ENCODE data around the gene PTPRD. TPM values are rescaled to one million over a fixed set of nuclear protein-coding genes. Genes with fewer than 3 reads are reported as not detected.

Gene PTPRD
- total and polyA plus RNA-seq, 9 of the 15 experiments (the other 6 are each of a cell fraction or from before 2014, with no cell fraction given), result 0.11 TPM; not detected in 8

DNA sequence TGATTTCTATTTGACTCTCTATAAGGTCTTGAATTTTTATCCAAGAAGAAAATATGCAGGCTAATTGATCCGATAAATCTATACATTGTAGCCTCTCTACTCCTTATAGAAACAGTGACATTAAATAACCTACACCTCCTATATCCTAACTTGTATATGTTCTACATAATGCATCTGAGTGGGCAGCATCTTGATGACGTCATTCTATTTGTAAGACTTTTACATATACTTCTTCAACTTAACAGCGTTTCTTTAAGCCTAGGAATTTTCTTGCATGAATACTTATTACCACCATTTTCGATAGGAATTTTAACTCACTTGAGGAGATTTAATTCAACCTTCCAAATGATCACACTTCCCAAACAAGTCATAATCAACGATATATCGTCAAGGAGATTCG is 869.0 kb downstream of the PTPRD start:
- Histone ChIP-seq H3K9me3 (replicated peaks; ENCODE audit: control insufficient read depth, insufficient read depth, low read depth, low read length) (no peaks in the 10 kb centered on the region), H3K27ac (ENCODE audit: extremely low read depth, low read depth, low read length) (no peak overlapping the region), H3K9me1 (ENCODE audit: control insufficient read depth, insufficient read depth, low read length) (no peaks in the 10 kb centered on the region), H3K27me3 (ENCODE audit: control insufficient read depth in 2 of 2, insufficient read depth in 2 of 2, low read length in 2 of 2) (no peaks in the 10 kb centered on the region), H4K20me1 (replicated peaks; ENCODE audit: control insufficient read depth, insufficient read depth, low read length) (no peaks in the 10 kb centered on the region), H3K9ac (ENCODE audit: insufficient read depth in 1 of 2, low read depth in 2 of 2, low read length in 2 of 2) (no peak overlapping the region), H3K79me2 (ENCODE audit: control insufficient read depth, insufficient read depth, low read length) (no peaks in the 10 kb centered on the region), H3K36me3 (ENCODE audit: control insufficient read depth, insufficient read depth, low read length) (no peaks in the 10 kb centered on the region), H2AFZ (ENCODE audit: low read depth, low read length) (no peak overlapping the region), H3K4me2 (ENCODE audit: insufficient read depth, low read length) (no peak overlapping the region), H3K4me3 (no peak overlapping the region), H3K4me1 (replicated peaks in 1 of 2; ENCODE audit: control insufficient read depth in 2 of 2, insufficient read depth in 2 of 2, low read length in 2 of 2) (no peaks in the 10 kb centered on the region)
- DNase-seq (ENCODE audit: extremely low read depth in 1 of 4, low spot score in 3 of 4), result no peak
- BruUV-seq (replicated peaks), result no TSS peak
- TF ChIP-seq JUND (IDR thresholded peaks at IDR 0.05; ENCODE audit: borderline replicate concordance, low read depth, low read length) (no peak), JUND (tag; IDR thresholded peaks at IDR 0.05; ENCODE audit: borderline replicate concordance, low read depth, low read length) (peak; percentile 24; the same call in 1 of the 3 replicates)
- TF ChIP-seq, protein P1, sequence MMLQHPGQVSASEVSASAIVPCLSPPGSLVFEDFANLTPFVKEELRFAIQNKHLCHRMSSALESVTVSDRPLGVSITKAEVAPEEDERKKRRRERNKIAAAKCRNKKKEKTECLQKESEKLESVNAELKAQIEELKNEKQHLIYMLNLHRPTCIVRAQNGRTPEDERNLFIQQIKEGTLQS (IDR thresholded peaks at IDR 0.05), result peak; percentile 60
- TF ChIP-seq, protein P1 (CRISPR knock-in tag; conservative IDR thresholded peaks at IDR 0.05), result no peak
- TF ChIP-seq, protein P2, sequence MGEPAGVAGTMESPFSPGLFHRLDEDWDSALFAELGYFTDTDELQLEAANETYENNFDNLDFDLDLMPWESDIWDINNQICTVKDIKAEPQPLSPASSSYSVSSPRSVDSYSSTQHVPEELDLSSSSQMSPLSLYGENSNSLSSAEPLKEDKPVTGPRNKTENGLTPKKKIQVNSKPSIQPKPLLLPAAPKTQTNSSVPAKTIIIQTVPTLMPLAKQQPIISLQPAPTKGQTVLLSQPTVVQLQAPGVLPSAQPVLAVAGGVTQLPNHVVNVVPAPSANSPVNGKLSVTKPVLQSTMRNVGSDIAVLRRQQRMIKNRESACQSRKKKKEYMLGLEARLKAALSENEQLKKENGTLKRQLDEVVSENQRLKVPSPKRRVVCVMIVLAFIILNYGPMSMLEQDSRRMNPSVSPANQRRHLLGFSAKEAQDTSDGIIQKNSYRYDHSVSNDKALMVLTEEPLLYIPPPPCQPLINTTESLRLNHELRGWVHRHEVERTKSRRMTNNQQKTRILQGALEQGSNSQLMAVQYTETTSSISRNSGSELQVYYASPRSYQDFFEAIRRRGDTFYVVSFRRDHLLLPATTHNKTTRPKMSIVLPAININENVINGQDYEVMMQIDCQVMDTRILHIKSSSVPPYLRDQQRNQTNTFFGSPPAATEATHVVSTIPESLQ (CRISPR knock-in tag; IDR thresholded peaks at IDR 0.05), result no peak
- ChIA-PET POLR2A (no interaction called here), CTCF (ENCODE audit: low intra/inter-chr PET ratio) (no interaction called here)
- no peak for ATAC-seq
- WGBS (ENCODE audit: insufficient coverage, low coverage, missing lambda C conversion rate), result 1% methylated on average over 7 of the region's 7 CpGs
- no peak for FAIRE-seq
- in situ Hi-C loops (cut with MboI), result no loop called here
- intact Hi-C loops (cut with micrococcal nuclease), result no loop called here
